HUES64 (cell line): Measurements from ENCODE around the gene ADPRH.
"Not testable (repeated sequence)": the region's sequence is repeated elsewhere in the genome, so short reads cannot be mapped to it uniquely, and the experiment has no call there.

Experiments
- H3K27ac ChIP-seq: 2 replicates; pipeline ENCODE4 v1.7.0; 2013; ENCODE audit warnings: low read depth, low read length, inconsistent platforms
- H3K27me3 ChIP-seq: 2 replicates; pipeline ENCODE4 v1.6.1; 2013; ENCODE audit warnings: mild to moderate bottlenecking, low read length; ENCODE audit not compliant: insufficient read depth
- H3K36me3 ChIP-seq: 2 replicates; pipeline ENCODE4 v1.6.1; 2013; ENCODE audit warnings: mild to moderate bottlenecking, low read length; ENCODE audit not compliant: insufficient read depth
- H3K4me1 ChIP-seq: 2 replicates; pipeline ENCODE4 v1.6.1; 2013; ENCODE audit warnings: mild to moderate bottlenecking, low read length, moderate library complexity; ENCODE audit not compliant: insufficient read depth
- H3K4me3 ChIP-seq: 2 replicates; pipeline ENCODE4 v1.5.1; 2013; ENCODE audit warnings: mild to moderate bottlenecking, low read length, moderate library complexity
- H3K9ac ChIP-seq: 2 replicates; pipeline ENCODE4 v1.6.1; 2013; ENCODE audit warnings: mild to moderate bottlenecking, low read depth, low read length
- H3K9me3 ChIP-seq: 2 replicates; pipeline ENCODE4 v1.6.1; 2013; ENCODE audit warnings: low read depth, low read length; ENCODE audit not compliant: insufficient read depth
- WGBS: fragments of 150-250, 120-280 bp; methylation state at CpG from one replicate; pipeline ENCODE4 v1.1.7; 2013; ENCODE audit warnings: missing lambda C conversion rate; 5-methylcytosine and 5-hydroxymethylcytosine counted together

Gene ADPRH

DNA sequence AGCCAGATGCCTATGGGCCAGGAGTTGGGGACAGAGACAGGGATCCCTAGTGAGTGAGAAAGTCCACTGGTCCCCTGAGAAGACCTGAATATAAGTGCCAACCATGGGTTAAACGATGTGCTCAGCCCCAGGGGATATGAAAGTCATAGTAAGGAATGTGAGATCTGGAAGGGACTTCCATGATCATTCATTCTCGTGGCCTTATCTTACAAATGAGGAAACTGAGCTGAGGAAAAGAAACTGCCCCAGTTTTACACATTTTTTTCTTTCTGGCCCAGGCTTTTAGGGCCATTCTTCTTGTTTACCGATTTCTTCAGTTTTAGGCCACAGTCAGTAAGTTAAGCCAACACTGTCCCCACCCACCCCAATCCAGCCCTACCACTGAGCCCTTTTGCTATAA, 31.0 kb upstream of the ADPRH start:
- no peak overlapping the region for H3K4me3 ChIP-seq
- H3K36me3 ChIP-seq: no peaks in the 10 kb centered on the region
- no peak overlapping the region for H3K27ac ChIP-seq
- no peaks in the 10 kb centered on the region for H3K27me3 ChIP-seq
- no peaks in the 10 kb centered on the region for H3K9me3 ChIP-seq
- no peak overlapping the region for H3K9ac ChIP-seq
- no peaks in the 10 kb centered on the region for H3K4me1 ChIP-seq
- WGBS: 83% methylated on average over 3 of the region's 3 CpGs

- no peaks in the 10 kb centered on the region for H3K9me3 ChIP-seq
- no peak overlapping the region for H3K4me3 ChIP-seq
- no peaks in the 10 kb centered on the region for H3K27me3 ChIP-seq
- no peak overlapping the region for H3K27ac ChIP-seq
- H3K36me3 ChIP-seq: no peaks in the 10 kb centered on the region
- 95% methylated on average over 9 of the region's 9 CpGs for WGBS
- no peak overlapping the region for H3K9ac ChIP-seq
- H3K4me1 ChIP-seq: no peaks in the 10 kb centered on the region
Measured at GRCh38 chr3:119550192-119550910, 28.9 kb upstream of the ADPRH start.

- no peak overlapping the region for H3K4me3 ChIP-seq
- no peaks in the 10 kb centered on the region for H3K27me3 ChIP-seq
- no peaks in the 10 kb centered on the region for H3K9me3 ChIP-seq
- H3K27ac ChIP-seq: no peak overlapping the region
- H3K9ac ChIP-seq: no peak overlapping the region
- H3K4me1 ChIP-seq: no peaks in the 10 kb centered on the region
- H3K36me3 ChIP-seq: no peaks in the 10 kb centered on the region
- 89% methylated on average over 5 of the region's 5 CpGs for WGBS
Measured at GRCh38 chr3:119551598-119551997, 27.7 kb upstream of the ADPRH start.

DNA sequence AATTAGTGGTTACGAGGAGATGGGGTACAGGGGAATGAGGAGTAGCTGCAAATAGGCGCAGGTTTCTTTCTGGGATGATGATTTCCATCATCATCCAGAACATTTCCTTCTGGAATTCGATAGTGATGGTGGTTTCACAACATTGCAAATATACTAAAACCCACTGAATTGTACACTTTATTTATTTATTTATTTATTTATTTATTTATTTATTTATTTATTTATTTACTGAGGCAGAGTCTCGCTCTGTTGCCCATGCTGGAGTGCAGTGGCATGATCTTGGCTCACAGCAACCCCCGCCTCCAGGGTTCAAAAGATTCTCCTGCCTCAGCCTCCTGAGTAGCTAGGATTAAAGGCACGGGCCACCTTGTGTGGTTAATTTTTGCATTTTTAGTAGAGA, 26.4 kb upstream of the ADPRH start:
- not testable (repeated sequence) for H3K27me3 ChIP-seq, H3K4me1 ChIP-seq, H3K36me3 ChIP-seq, H3K4me3 ChIP-seq, H3K27ac ChIP-seq, H3K9ac ChIP-seq, H3K9me3 ChIP-seq
- WGBS: 87% methylated on average over 5 of the region's 6 CpGs

GRCh38 chr3:119553823-119554415, 25.4 kb upstream of the ADPRH start:
- WGBS: 77% methylated on average over 5 of the region's 5 CpGs
- no peak overlapping the region for H3K27ac ChIP-seq
- H3K4me3 ChIP-seq: no peak overlapping the region
- no peak overlapping the region for H3K9ac ChIP-seq
- H3K4me1 ChIP-seq: no peaks in the 10 kb centered on the region
- no peaks in the 10 kb centered on the region for H3K36me3 ChIP-seq
- H3K9me3 ChIP-seq: no peaks in the 10 kb centered on the region
- H3K27me3 ChIP-seq: no peaks in the 10 kb centered on the region

- H3K9me3 ChIP-seq: no peaks in the 10 kb centered on the region
- no peak overlapping the region for H3K4me3 ChIP-seq
- WGBS: 89% methylated on average over 4 of the region's 4 CpGs
- H3K4me1 ChIP-seq: no peaks in the 10 kb centered on the region
- no peaks in the 10 kb centered on the region for H3K27me3 ChIP-seq
- no peak overlapping the region for H3K9ac ChIP-seq
- no peak overlapping the region for H3K27ac ChIP-seq
- H3K36me3 ChIP-seq: no peaks in the 10 kb centered on the region
Measured at GRCh38 chr3:119555309-119555735, 24.0 kb upstream of the ADPRH start.

- no peak overlapping the region for H3K4me3 ChIP-seq
- no peaks in the 10 kb centered on the region for H3K36me3 ChIP-seq
Measured at GRCh38 chr3:119555929-119556328, 23.4 kb upstream of the ADPRH start.

DNA sequence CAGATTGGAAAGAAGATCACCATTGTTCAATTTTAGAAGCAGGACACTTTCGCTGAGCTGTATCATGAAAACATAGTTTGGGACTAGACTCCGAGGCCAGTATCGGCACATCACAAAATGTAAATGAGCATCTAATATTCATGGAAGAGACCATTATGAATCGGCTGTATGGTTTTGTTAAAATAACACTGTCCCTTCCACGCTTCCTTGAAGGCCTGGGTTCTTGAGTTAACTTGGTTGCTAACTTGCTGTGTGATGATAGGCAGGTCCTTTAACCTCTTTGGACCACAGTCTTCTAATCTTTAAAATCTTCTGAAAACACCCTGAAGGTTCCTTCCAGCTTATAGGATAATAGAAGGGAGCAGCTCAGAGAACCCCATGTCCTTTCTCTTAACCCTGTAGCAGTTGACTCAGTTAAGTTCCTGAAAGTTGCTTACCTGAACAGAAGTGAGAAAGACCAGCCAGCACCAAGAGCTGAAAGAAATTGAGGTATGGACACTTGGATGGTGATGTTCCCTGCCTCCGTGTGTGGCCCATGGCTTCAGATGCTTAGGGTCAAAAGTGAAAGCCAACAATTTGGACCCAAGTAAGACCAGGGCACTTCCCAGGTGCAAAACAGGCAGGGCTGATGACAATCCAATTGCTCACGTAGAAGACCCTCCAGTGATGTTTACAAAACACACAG, 22.0 kb upstream of the ADPRH start:
- H3K27me3 ChIP-seq: no peaks in the 10 kb centered on the region
- H3K9ac ChIP-seq: no peak overlapping the region
- 94% methylated on average over 7 of the region's 7 CpGs for WGBS
- no peaks in the 10 kb centered on the region for H3K4me1 ChIP-seq
- no peak overlapping the region for H3K4me3 ChIP-seq
- no peaks in the 10 kb centered on the region for H3K9me3 ChIP-seq
- H3K27ac ChIP-seq: no peak overlapping the region
- no peaks in the 10 kb centered on the region for H3K36me3 ChIP-seq

More at GRCh38 chr3:119555929-119556328, 23.4 kb upstream of the ADPRH start:
- 90% methylated on average over 1 of the region's 1 CpG for WGBS
- Histone ChIP-seq H3K27ac (no peak overlapping the region), H3K4me1 (no peaks in the 10 kb centered on the region), H3K27me3 (no peaks in the 10 kb centered on the region), H3K9me3 (no peaks in the 10 kb centered on the region), H3K9ac (no peak overlapping the region)

GRCh38 chr3:119557877-119558269, 21.4 kb upstream of the ADPRH start:
- Histone ChIP-seq H3K36me3 (no peaks in the 10 kb centered on the region), H3K9ac (no peak overlapping the region), H3K4me3 (no peak overlapping the region), H3K4me1 (no peaks in the 10 kb centered on the region), H3K27ac (no peak overlapping the region), H3K9me3 (no peaks in the 10 kb centered on the region), H3K27me3 (no peaks in the 10 kb centered on the region)
- WGBS: 92% methylated on average over 3 of the region's 3 CpGs

GRCh38 chr3:119558626-119559317, 20.5 kb upstream of the ADPRH start:
- Histone ChIP-seq H3K9ac (no peak overlapping the region), H3K4me3 (no peak overlapping the region), H3K9me3 (no peaks in the 10 kb centered on the region), H3K27me3 (no peaks in the 10 kb centered on the region), H3K36me3 (no peaks in the 10 kb centered on the region), H3K4me1 (no peaks in the 10 kb centered on the region), H3K27ac (no peak overlapping the region)
- WGBS: 95% methylated on average over 9 of the region's 9 CpGs

- Histone ChIP-seq H3K36me3 (no peaks in the 10 kb centered on the region), H3K9ac (no peak within 1 kb of the TSS), H3K4me3 (no peak within 1 kb of the TSS), H3K9me3 (no peaks in the 10 kb centered on the region), H3K27me3 (no peaks in the 10 kb centered on the region), H3K4me1 (no peaks in the 10 kb centered on the region), H3K27ac (no peak within 1 kb of the TSS)
- 45% methylated on average over 7 of the region's 7 CpGs for WGBS
Measured at GRCh38 chr3:119559441-119559963, 19.8 kb upstream of the ADPRH start, which contains the start of gene CD80. Gene CD80, minus strand, starts transcription at chr3:119559614. Its CDS starts 1,886 bp downstream, at chr3:119557728.
